ENCODE measurements around the gene ZNF180. TPM values are rescaled to one million over a fixed set of nuclear protein-coding genes. Genes with fewer than 3 reads are reported as not detected.

ZNF180 gene
- total RNA-seq, 2 experiments from 2014 or later: 4.3 to 5.4 TPM

Other genes starting within 250 kb of the ZNF180 start
- gene ZNF233, start 240.6 kb downstream of the ZNF180 start, total RNA-seq: under 1 TPM in 1 of 2 experiments, not detected in 1; 0.12 TPM
- 1 to 10 TPM; 1.2 to 1.3 TPM for gene ZNF235, start 195.5 kb downstream of the ZNF180 start, total RNA-seq
- under 1 TPM in 1 of 2 experiments, not detected in 1; 0.15 TPM for gene ZNF112, start 143.8 kb downstream of the ZNF180 start, total RNA-seq
- gene ZNF285, start 98.9 kb downstream of the ZNF180 start, total RNA-seq: under 1 TPM; 0.22 to 0.26 TPM
- under 1 TPM; 0.05 TPM for gene ZNF229, start 52.0 kb downstream of the ZNF180 start, total RNA-seq
- not detected for gene CEACAM20, start 29.2 kb upstream of the ZNF180 start, total RNA-seq
- gene IGSF23, start 113.0 kb upstream of the ZNF180 start, total RNA-seq: not detected
- gene PVR, start 143.4 kb upstream of the ZNF180 start, total RNA-seq: 1 to 10 TPM; 6.5 to 7.4 TPM
- under 1 TPM; 0.31 to 0.57 TPM for gene CEACAM19, start 171.0 kb upstream of the ZNF180 start, total RNA-seq
- gene CEACAM16, start 198.6 kb upstream of the ZNF180 start, total RNA-seq: not detected
- 10 to 100 TPM; 75.0 to 79.6 TPM for gene BCL3, start 248.2 kb upstream of the ZNF180 start, total RNA-seq